ENCODE data around the gene SLC30A9. TPM values are rescaled to one million over a fixed set of nuclear protein-coding genes. Genes with fewer than 3 reads are reported as not detected.

The SLC30A9 gene
- total and polyA plus RNA-seq, 2 donors (not counting 3 experiments of a cell fraction or from before 2014, with no cell fraction given), result 24.5 to 40.6 TPM

- ChIA-PET CTCF (no interaction called here), POLR2A (no interaction called here)
- no peaks in the 10 kb centered on the region for H3K79me2 ChIP-seq (ENCODE audit: control insufficient read depth, insufficient read depth, low read length)
- H3K4me1 ChIP-seq (ENCODE audit: control insufficient read depth, extremely low read depth, insufficient read depth, low read length), result no peaks in the 10 kb centered on the region
- H4K20me1 ChIP-seq (replicated peaks; ENCODE audit: control insufficient read depth, extremely low read depth, insufficient read depth, low read length), result no peaks in the 10 kb centered on the region
- no peak for FAIRE-seq
- H2AFZ ChIP-seq (ENCODE audit: low read depth, low read length), result no peak overlapping the region
- no peaks in the 10 kb centered on the region for H3K9me3 ChIP-seq (replicated peaks; ENCODE audit: control insufficient read depth, insufficient read depth, low read length)
- dilution Hi-C loops (cut with MboI; ENCODE audit: extremely low pct_ligation_motif_present, low sequenced_read_pairs) (no loop called here), intact Hi-C loops (cut with micrococcal nuclease) (no loop called here)
- no peak overlapping the region for H3K27ac ChIP-seq (ENCODE audit: insufficient read depth, low read depth, low read length)
- no peak overlapping the region for H3K4me3 ChIP-seq (replicated peaks in 1 of 3; ENCODE audit: insufficient read depth in 1 of 3, low read depth in 1 of 3, low read length in 3 of 3)
- H3K9ac ChIP-seq (replicated peaks; ENCODE audit: extremely low read depth, insufficient read depth, low read length), result no peak overlapping the region
- H3K36me3 ChIP-seq (ENCODE audit: control insufficient read depth in 2 of 2, extremely low read depth in 1 of 2, insufficient read depth in 2 of 2, low read length in 2 of 2), result peaks cover 0 to 2% of the 10 kb centered on the region in 2 experiments
- no peak for DNase-seq (ENCODE audit: low read depth, low spot score)
- no peak overlapping the region for H3K4me2 ChIP-seq (ENCODE audit: insufficient read depth, low read length)
- H3K9me1 ChIP-seq (replicated peaks; ENCODE audit: control insufficient read depth, extremely low read depth, insufficient read depth, low read length), result no peaks in the 10 kb centered on the region
- BruUV-seq (replicated peaks), result no TSS peak
- H3K27me3 ChIP-seq (ENCODE audit: control insufficient read depth in 2 of 2, insufficient read depth in 2 of 2, low read length in 2 of 2), result no peaks in the 10 kb centered on the region
- no peak for TF ChIP-seq POLR2AphosphoS5 (IDR thresholded peaks at IDR 0.05; ENCODE audit: insufficient read depth, low read depth, low read length)
- TF ChIP-seq CTCF (IDR thresholded peaks at IDR 0.05; ENCODE audit: extremely low read depth in 1 of 2, insufficient read depth in 1 of 2, low read depth in 1 of 2, low read length in 2 of 2), result no peak
- no peak for TF ChIP-seq POLR2A (IDR thresholded peaks at IDR 0.05; ENCODE audit: low read depth, low read length)
- no peak for TF ChIP-seq JUN (IDR thresholded peaks at IDR 0.05; ENCODE audit: borderline replicate concordance, insufficient read depth, insufficient read length, low read depth)
- TF ChIP-seq FOS (IDR thresholded peaks at IDR 0.05; ENCODE audit: borderline replicate concordance, insufficient read depth, low read length), result no peak
- no peak for TF ChIP-seq GATA2 (IDR thresholded peaks at IDR 0.05; ENCODE audit: insufficient read depth, insufficient read length, low read depth, low read length)
- TF ChIP-seq MYC (IDR thresholded peaks at IDR 0.05; ENCODE audit: low read depth, low read length), result no peak
- TF ChIP-seq EZH2 (IDR thresholded peaks at IDR 0.05; ENCODE audit: borderline replicate concordance, low read depth, low read length, severe bottlenecking), result no peak
- no peak for TF ChIP-seq MAX (IDR thresholded peaks at IDR 0.05; ENCODE audit: insufficient read depth, insufficient read length)
These were observed 84.0 kb downstream of the SLC30A9 start for GRCh38 chr4:42074294-42074693.

Measured in endothelial cell of umbilical vein (primary cell).